ENCODE measurements around the gene TSPAN9. TPM values are rescaled to one million over a fixed set of nuclear protein-coding genes. Genes with fewer than 3 reads are reported as not detected.

TSPAN9 gene
- total and polyA plus RNA-seq, 4 donors, result 17.4 to 62.9 (median 34.2) TPM

DNA sequence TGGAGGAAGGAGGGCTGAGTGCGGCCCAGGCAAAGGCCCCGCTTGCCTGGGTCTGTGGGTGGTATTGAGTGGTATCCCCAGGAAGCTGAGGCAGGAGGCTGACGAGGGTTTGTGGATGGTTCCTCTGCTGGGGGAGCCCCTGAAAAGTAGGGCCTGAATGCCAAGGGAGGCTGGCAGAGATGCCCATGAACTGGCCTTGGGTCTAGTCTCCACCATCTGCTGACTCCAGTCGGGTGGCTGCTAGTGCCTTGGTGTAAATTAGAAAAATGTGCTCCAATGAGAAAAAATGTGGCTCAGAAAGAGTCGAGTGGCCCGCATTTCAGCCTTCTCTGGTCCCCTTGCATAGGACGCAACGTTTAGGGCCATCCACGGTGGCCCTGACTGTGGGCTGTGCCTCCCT is 232.6 kb downstream of the TSPAN9 start:
- Histone ChIP-seq H3K9me3 (ENCODE audit: control insufficient read depth in 4 of 4, low read length in 3 of 4) (no peaks in the 10 kb centered on the region), H3K9ac (ENCODE audit: low read depth in 1 of 2, low read length in 2 of 2) (no peak overlapping the region), H3K4me3 (ENCODE audit: low read depth in 1 of 3, low read length in 3 of 3) (no peak overlapping the region), H3K4me1 (ENCODE audit: control insufficient read depth in 4 of 4, insufficient read depth in 4 of 4, low read length in 3 of 4) (peaks cover 0 to under 1% (median 0%) of the 10 kb centered on the region in 4 donors), H3K36me3 (ENCODE audit: control insufficient read depth in 4 of 4, insufficient read depth in 3 of 4, low read depth in 1 of 4, low read length in 3 of 4) (no peaks in the 10 kb centered on the region), H3K27ac (ENCODE audit: low read depth in 1 of 2, low read length in 2 of 2) (no peak overlapping the region), H3K27me3 (ENCODE audit: control insufficient read depth in 4 of 4, insufficient read depth in 4 of 4, low read length in 3 of 4) (peaks cover 0 to 2% (median 0%) of the 10 kb centered on the region in 4 donors)
- no peak for TF ChIP-seq RAD21 (IDR thresholded peaks at IDR 0.05)
- no peak for TF ChIP-seq RXRA (IDR thresholded peaks at IDR 0.05)
- no peak for TF ChIP-seq HNF4G (IDR thresholded peaks at IDR 0.05)
- TF ChIP-seq, protein P1, sequence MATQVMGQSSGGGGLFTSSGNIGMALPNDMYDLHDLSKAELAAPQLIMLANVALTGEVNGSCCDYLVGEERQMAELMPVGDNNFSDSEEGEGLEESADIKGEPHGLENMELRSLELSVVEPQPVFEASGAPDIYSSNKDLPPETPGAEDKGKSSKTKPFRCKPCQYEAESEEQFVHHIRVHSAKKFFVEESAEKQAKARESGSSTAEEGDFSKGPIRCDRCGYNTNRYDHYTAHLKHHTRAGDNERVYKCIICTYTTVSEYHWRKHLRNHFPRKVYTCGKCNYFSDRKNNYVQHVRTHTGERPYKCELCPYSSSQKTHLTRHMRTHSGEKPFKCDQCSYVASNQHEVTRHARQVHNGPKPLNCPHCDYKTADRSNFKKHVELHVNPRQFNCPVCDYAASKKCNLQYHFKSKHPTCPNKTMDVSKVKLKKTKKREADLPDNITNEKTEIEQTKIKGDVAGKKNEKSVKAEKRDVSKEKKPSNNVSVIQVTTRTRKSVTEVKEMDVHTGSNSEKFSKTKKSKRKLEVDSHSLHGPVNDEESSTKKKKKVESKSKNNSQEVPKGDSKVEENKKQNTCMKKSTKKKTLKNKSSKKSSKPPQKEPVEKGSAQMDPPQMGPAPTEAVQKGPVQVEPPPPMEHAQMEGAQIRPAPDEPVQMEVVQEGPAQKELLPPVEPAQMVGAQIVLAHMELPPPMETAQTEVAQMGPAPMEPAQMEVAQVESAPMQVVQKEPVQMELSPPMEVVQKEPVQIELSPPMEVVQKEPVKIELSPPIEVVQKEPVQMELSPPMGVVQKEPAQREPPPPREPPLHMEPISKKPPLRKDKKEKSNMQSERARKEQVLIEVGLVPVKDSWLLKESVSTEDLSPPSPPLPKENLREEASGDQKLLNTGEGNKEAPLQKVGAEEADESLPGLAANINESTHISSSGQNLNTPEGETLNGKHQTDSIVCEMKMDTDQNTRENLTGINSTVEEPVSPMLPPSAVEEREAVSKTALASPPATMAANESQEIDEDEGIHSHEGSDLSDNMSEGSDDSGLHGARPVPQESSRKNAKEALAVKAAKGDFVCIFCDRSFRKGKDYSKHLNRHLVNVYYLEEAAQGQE (IDR thresholded peaks at IDR 0.05), result no peak
- TF ChIP-seq GABPA (IDR thresholded peaks at IDR 0.05 in 1 of 2, conservative IDR thresholded peaks at IDR 0.05 in 1 of 2), result no peak
- TF ChIP-seq, protein P2, sequence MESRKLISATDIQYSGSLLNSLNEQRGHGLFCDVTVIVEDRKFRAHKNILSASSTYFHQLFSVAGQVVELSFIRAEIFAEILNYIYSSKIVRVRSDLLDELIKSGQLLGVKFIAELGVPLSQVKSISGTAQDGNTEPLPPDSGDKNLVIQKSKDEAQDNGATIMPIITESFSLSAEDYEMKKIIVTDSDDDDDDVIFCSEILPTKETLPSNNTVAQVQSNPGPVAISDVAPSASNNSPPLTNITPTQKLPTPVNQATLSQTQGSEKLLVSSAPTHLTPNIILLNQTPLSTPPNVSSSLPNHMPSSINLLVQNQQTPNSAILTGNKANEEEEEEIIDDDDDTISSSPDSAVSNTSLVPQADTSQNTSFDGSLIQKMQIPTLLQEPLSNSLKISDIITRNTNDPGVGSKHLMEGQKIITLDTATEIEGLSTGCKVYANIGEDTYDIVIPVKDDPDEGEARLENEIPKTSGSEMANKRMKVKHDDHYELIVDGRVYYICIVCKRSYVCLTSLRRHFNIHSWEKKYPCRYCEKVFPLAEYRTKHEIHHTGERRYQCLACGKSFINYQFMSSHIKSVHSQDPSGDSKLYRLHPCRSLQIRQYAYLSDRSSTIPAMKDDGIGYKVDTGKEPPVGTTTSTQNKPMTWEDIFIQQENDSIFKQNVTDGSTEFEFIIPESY (IDR thresholded peaks at IDR 0.05), result no peak
- no peak for TF ChIP-seq HNF4A (conservative IDR thresholded peaks at IDR 0.05)
- no peak for TF ChIP-seq NR2F2 (IDR thresholded peaks at IDR 0.05)
- no peak for TF ChIP-seq EGR1 (IDR thresholded peaks at IDR 0.05; ENCODE audit: low read depth in 2 of 2)
- TF ChIP-seq JUND (IDR thresholded peaks at IDR 0.05), result no peak
- TF ChIP-seq, protein P3, sequence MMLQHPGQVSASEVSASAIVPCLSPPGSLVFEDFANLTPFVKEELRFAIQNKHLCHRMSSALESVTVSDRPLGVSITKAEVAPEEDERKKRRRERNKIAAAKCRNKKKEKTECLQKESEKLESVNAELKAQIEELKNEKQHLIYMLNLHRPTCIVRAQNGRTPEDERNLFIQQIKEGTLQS (IDR thresholded peaks at IDR 0.05), result no peak
- TF ChIP-seq TAF1 (conservative IDR thresholded peaks at IDR 0.05), result no peak
- TF ChIP-seq, protein P4, sequence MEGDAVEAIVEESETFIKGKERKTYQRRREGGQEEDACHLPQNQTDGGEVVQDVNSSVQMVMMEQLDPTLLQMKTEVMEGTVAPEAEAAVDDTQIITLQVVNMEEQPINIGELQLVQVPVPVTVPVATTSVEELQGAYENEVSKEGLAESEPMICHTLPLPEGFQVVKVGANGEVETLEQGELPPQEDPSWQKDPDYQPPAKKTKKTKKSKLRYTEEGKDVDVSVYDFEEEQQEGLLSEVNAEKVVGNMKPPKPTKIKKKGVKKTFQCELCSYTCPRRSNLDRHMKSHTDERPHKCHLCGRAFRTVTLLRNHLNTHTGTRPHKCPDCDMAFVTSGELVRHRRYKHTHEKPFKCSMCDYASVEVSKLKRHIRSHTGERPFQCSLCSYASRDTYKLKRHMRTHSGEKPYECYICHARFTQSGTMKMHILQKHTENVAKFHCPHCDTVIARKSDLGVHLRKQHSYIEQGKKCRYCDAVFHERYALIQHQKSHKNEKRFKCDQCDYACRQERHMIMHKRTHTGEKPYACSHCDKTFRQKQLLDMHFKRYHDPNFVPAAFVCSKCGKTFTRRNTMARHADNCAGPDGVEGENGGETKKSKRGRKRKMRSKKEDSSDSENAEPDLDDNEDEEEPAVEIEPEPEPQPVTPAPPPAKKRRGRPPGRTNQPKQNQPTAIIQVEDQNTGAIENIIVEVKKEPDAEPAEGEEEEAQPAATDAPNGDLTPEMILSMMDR (IDR thresholded peaks at IDR 0.05; ENCODE audit: low read depth, low read length, missing input control), result no peak
- TF ChIP-seq, protein P5, sequence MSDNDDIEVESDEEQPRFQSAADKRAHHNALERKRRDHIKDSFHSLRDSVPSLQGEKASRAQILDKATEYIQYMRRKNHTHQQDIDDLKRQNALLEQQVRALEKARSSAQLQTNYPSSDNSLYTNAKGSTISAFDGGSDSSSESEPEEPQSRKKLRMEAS (IDR thresholded peaks at IDR 0.05), result no peak
- TF ChIP-seq FOXA1 (IDR thresholded peaks at IDR 0.05), result no peak
- 90% methylated on average over 9 of the region's 9 CpGs for WGBS
- DNase-seq (ENCODE audit: low spot score), result no peak

All from liver (tissue), 9 donors.